Neural progenitor cell (in vitro differentiated cells): ENCODE results near the gene SNAPC5.

ENCODE experiments used
- CTCF ChIP-seq: fragments of 200-600 bp; sonication (generic); IDR thresholded peaks from 2 replicates; pipeline ENCODE4 v1.5.1; 2017; ENCODE audit warnings: antibody characterized with exemption, mild to moderate bottlenecking
- EZH2 ChIP-seq: fragments of 200-600 bp; sonication (generic); IDR thresholded peaks from 2 replicates; pipeline ENCODE4 v1.6.1; 2017; ENCODE audit warnings: antibody characterized with exemption, mild to moderate bottlenecking, moderate library complexity
- EZH2phosphoT487 ChIP-seq: fragments of 200-600 bp; sonication (generic); IDR thresholded peaks from 2 replicates; pipeline ENCODE4 v1.6.1; 2017; ENCODE audit warnings: antibody characterized with exemption

DNA sequence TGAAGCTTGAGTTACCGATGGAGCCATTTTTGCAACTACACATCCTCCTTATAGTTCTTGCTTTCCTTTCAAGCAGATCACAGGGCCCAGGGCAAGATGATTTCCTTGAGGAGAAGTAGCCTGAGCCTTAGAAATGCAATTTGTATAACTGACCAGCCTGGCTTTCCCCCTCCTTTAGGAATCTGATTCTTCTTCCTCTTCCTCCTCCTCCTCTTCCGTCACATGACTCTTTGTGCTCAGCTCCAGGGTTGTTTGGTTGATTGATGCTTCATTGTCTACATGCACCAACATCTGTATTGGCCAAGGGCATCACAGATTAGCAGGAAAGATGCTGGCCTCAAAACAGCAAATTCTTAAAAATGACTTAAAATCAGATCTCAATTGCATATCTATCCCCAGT is 3.3 kb downstream of the SNAPC5 start:
- TF ChIP-seq CTCF (no peak), EZH2 (no peak), EZH2phosphoT487 (no peak)
